ENCODE data around the gene RAP2B.
A peak's percentile ranks its signal among the peaks of the same experiment; 100 is the strongest.
"Not testable (repeated sequence)": the region's sequence is repeated elsewhere in the genome, so short reads cannot be mapped to it uniquely, and the experiment has no call there.

The RAP2B gene

DNA sequence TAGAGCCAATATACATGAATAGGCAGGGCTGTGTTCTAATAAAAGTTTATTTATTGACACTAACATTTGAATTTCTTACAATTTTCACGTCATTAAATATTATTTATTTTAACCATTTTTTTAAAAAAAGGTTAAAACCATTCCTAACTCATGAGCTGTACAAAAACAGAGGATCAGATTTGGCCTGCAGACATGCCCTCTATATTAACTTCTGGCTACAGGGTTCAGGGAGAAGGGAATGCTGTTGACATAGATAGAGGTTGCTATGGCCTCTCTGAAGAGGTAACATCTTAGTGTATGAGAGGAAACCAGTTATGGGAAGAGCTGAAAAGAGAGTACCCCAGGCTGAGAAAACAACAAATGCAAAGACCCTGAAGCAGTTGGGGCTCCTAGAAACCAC lies 19.1 kb upstream of the RAP2B start:
- H3K4me1 ChIP-seq (ENCODE audit: control insufficient read depth, insufficient read depth, low read length, unreplicated experiment) = peaks cover 52% of the 10 kb centered on the region
- H3K36me3 ChIP-seq (ENCODE audit: insufficient read depth, low read length) = no peaks in the 10 kb centered on the region
- H3K27ac ChIP-seq (ENCODE audit: low read depth, low read length) = no peak overlapping the region
- no peaks in the 10 kb centered on the region for H3K79me2 ChIP-seq (ENCODE audit: control insufficient read depth, insufficient read depth, low read length, unreplicated experiment)
- no peak overlapping the region for H3K4me3 ChIP-seq (ENCODE audit: low read depth, low read length)
- no peak overlapping the region for H2AFZ ChIP-seq (ENCODE audit: low read length, unreplicated experiment)
- H3K27me3 ChIP-seq (ENCODE audit: insufficient read depth, low read length) = no peaks in the 10 kb centered on the region

GRCh38 chr3:153144071-153144470 lies 18.0 kb upstream of the RAP2B start:
- peak overlapping the region; percentile 59 for H3K27ac ChIP-seq (ENCODE audit: low read depth, low read length)
- no peaks in the 10 kb centered on the region for H3K36me3 ChIP-seq (ENCODE audit: insufficient read depth, low read length)
- H2AFZ ChIP-seq (ENCODE audit: low read length, unreplicated experiment) = peak overlapping the region; percentile 83
- peaks cover 43% of the 10 kb centered on the region for H3K4me1 ChIP-seq (ENCODE audit: control insufficient read depth, insufficient read depth, low read length, unreplicated experiment)
- no peaks in the 10 kb centered on the region for H3K79me2 ChIP-seq (ENCODE audit: control insufficient read depth, insufficient read depth, low read length, unreplicated experiment)
- no peaks in the 10 kb centered on the region for H3K27me3 ChIP-seq (ENCODE audit: insufficient read depth, low read length)
- peak overlapping the region; percentile 28; the same call in 1 of the 2 replicates for H3K4me3 ChIP-seq (ENCODE audit: low read depth, low read length)

GRCh38 chr3:153144779-153145178 lies 17.2 kb upstream of the RAP2B start:
- Histone ChIP-seq H3K27ac (ENCODE audit: low read depth, low read length) (peak overlapping the region; percentile 59), H3K79me2 (ENCODE audit: control insufficient read depth, insufficient read depth, low read length, unreplicated experiment) (no peaks in the 10 kb centered on the region), H3K27me3 (ENCODE audit: insufficient read depth, low read length) (no peaks in the 10 kb centered on the region), H2AFZ (ENCODE audit: low read length, unreplicated experiment) (peak overlapping the region; percentile 83), H3K4me1 (ENCODE audit: control insufficient read depth, insufficient read depth, low read length, unreplicated experiment) (peaks cover 37% of the 10 kb centered on the region), H3K36me3 (ENCODE audit: insufficient read depth, low read length) (no peaks in the 10 kb centered on the region), H3K4me3 (ENCODE audit: low read depth, low read length) (peak overlapping the region; percentile 28; the same call in 1 of the 2 replicates)

DNA sequence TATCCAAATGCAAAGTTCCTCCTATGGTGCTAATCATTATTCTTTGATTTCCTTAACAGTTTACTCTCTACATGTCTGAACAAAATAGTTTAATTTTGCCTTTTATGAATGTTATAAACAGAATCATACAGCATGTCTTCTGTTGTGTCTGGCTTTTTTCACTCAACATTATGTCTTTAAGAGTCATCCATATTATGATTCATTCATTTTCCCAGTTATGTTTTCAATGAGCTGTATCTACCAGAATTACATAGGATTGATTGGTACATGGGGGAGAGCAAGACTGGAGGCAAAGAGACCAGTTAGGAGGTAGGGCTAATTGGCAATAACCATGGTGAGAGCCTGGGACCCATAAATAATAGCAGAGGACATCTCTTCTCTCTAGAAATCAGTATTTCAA lies 16.6 kb upstream of the RAP2B start:
- Histone ChIP-seq H3K79me2 (ENCODE audit: control insufficient read depth, insufficient read depth, low read length, unreplicated experiment) (no peaks in the 10 kb centered on the region), H3K27ac (ENCODE audit: low read depth, low read length) (peak overlapping the region; percentile 59), H2AFZ (ENCODE audit: low read length, unreplicated experiment) (peak overlapping the region; percentile 63)

DNA sequence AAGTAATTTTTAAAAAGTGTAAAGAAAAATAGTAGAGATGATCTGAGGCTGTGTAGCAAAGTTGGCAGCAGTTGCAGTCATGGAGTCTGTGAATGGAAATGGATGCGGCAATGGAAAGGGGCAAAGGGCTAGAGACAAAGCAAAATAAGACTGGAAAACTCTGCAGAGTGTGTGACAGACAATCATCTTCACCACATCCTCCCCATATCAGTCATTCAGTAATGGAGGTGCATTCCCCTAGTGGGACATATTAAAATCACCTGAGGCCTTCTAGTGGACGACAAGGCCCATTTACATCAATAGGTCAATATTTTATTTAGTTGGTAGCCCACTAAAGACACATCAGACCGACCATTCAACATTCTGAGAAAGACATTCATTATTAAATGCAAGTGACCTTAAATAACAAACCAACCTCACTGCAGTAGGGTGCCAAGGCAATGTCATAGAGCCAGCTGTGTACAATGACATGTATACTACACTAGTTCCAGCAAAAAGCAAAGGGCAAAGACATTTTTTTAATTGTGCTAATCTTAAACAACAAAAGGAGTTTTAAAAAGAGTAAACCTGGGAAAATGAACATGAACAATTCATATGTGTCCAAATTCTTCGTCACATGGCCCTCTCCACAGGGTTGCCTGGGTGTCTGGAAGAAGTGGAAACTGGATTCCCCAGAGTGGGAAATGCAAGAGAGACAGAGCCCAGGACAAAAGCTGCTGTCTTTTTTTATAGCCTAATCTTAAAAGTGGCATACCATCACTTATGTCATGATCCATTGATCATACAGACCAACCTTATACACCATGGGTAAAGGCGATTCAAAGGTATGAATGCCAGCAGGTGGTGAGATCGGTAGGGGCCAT lies 15.6 kb upstream of the RAP2B start:
- Histone ChIP-seq H3K4me3 (ENCODE audit: low read depth, low read length) (no peak overlapping the region), H3K36me3 (ENCODE audit: insufficient read depth, low read length) (no peaks in the 10 kb centered on the region), H3K79me2 (ENCODE audit: control insufficient read depth, insufficient read depth, low read length, unreplicated experiment) (no peaks in the 10 kb centered on the region), H2AFZ (ENCODE audit: low read length, unreplicated experiment) (no peak overlapping the region), H3K27me3 (ENCODE audit: insufficient read depth, low read length) (no peaks in the 10 kb centered on the region), H3K27ac (ENCODE audit: low read depth, low read length) (no peak overlapping the region), H3K4me1 (ENCODE audit: control insufficient read depth, insufficient read depth, low read length, unreplicated experiment) (peaks cover 31% of the 10 kb centered on the region)

More for the DNA sequence above, 16.6 kb upstream of the RAP2B start:
- Histone ChIP-seq H3K4me3 (ENCODE audit: low read depth, low read length) (no peak overlapping the region), H3K4me1 (ENCODE audit: control insufficient read depth, insufficient read depth, low read length, unreplicated experiment) (peaks cover 31% of the 10 kb centered on the region), H3K27me3 (ENCODE audit: insufficient read depth, low read length) (no peaks in the 10 kb centered on the region), H3K36me3 (ENCODE audit: insufficient read depth, low read length) (no peaks in the 10 kb centered on the region)

- Histone ChIP-seq H3K27ac (ENCODE audit: low read depth, low read length) (no peak overlapping the region), H2AFZ (ENCODE audit: low read length, unreplicated experiment) (no peak overlapping the region), H3K27me3 (ENCODE audit: insufficient read depth, low read length) (no peaks in the 10 kb centered on the region), H3K4me1 (ENCODE audit: control insufficient read depth, insufficient read depth, low read length, unreplicated experiment) (no peaks in the 10 kb centered on the region), H3K4me3 (ENCODE audit: low read depth, low read length) (no peak overlapping the region), H3K79me2 (ENCODE audit: control insufficient read depth, insufficient read depth, low read length, unreplicated experiment) (no peaks in the 10 kb centered on the region), H3K36me3 (ENCODE audit: insufficient read depth, low read length) (no peaks in the 10 kb centered on the region)
Observed at GRCh38 chr3:153150991-153151390, 11.0 kb upstream of the RAP2B start.

DNA sequence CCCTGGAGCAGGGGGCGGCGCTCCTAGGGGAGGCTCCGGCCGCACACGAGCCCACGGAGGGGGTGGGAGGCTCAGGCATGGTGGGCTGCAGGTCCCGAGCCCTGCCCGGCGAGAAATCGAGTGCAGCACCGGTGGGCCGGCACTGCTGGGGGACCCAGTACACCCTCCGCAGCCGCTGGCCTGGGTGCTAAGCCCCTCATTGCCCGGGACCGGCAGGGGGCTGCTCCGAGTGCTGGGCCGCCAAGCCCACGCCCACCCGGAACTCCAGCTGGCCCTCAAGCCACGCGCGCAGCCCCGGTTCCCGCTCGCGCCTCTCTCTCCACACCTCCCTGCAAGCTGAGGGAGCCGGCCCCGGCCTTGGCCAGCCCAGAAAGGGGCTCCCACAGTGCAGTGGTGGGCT lies 6.2 kb upstream of the RAP2B start:
- peaks cover 11% of the 10 kb centered on the region for H3K4me1 ChIP-seq (ENCODE audit: control insufficient read depth, insufficient read depth, low read length, unreplicated experiment)
- not testable (repeated sequence) for H3K4me3 ChIP-seq (ENCODE audit: low read depth, low read length); H2AFZ ChIP-seq (ENCODE audit: low read length, unreplicated experiment); H3K36me3 ChIP-seq (ENCODE audit: insufficient read depth, low read length); H3K79me2 ChIP-seq (ENCODE audit: control insufficient read depth, insufficient read depth, low read length, unreplicated experiment); H3K27ac ChIP-seq (ENCODE audit: low read depth, low read length); H3K27me3 ChIP-seq (ENCODE audit: insufficient read depth, low read length)

DNA sequence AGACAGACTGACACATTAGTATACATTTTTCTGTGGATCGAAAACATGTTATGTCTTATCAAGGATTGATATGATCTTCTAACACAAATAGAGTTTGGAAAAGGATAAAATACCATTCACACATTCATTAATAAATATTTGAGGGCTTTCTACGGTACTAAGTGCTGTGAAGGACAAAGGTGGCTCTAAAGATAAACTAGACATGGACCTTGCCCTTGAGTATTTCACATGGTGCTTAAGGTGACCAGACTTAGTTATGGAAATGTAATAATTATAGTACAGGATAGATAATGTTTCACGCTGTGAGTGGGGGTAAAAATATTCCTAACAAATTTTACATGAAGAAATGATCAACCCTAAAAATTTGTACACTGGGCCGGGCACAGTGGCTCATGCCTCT lies 3.8 kb upstream of the RAP2B start:
- H3K36me3 ChIP-seq (ENCODE audit: insufficient read depth, low read length) = no peaks in the 10 kb centered on the region
- no peaks in the 10 kb centered on the region for H3K27me3 ChIP-seq (ENCODE audit: insufficient read depth, low read length)
- H3K27ac ChIP-seq (ENCODE audit: low read depth, low read length) = no peak overlapping the region
- H3K79me2 ChIP-seq (ENCODE audit: control insufficient read depth, insufficient read depth, low read length, unreplicated experiment) = peaks cover 12% of the 10 kb centered on the region
- peaks cover 11% of the 10 kb centered on the region for H3K4me1 ChIP-seq (ENCODE audit: control insufficient read depth, insufficient read depth, low read length, unreplicated experiment)
- H3K4me3 ChIP-seq (ENCODE audit: low read depth, low read length) = no peak overlapping the region
- H2AFZ ChIP-seq (ENCODE audit: low read length, unreplicated experiment) = no peak overlapping the region

DNA sequence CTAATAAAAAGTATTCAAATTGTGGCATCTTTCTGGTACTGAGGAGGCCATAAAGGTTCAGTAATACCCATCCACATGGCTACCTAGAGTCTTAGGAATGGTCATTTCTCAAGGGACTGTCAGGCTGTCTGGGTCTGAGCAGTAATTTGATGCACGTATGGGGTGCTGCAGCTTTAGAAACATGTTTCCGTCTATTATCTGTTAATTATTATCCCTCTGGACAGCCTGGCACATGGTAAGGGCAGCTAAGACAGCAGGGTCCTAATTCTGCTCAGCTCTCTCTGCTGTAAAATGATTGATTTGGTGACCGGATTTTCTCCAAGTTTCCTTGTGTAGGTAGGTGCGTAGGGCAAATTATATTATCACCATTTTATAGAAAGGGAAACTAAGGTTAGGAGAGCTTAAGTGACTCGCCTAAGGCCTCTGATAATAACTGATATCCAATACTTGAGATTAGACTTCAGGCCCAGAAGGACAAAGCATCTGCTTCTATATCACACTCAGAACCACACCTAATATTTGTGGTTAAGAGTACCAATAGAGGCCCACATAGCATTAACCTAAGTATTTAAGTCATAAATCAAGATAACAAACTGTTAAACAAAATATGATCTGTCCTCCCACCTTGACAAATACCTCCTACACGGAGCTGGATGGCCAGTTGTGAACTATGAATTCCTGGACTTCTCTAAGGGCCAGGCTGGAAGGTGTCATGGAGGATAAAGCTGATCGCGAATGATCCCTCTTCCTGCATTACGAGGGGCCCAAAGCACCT lies 2.9 kb upstream of the RAP2B start:
- H3K36me3 ChIP-seq (ENCODE audit: insufficient read depth, low read length) = no peaks in the 10 kb centered on the region
- H3K27ac ChIP-seq (ENCODE audit: low read depth, low read length) = no peak overlapping the region
- peaks cover 21% of the 10 kb centered on the region for H3K79me2 ChIP-seq (ENCODE audit: control insufficient read depth, insufficient read depth, low read length, unreplicated experiment)
- no peak overlapping the region for H3K4me3 ChIP-seq (ENCODE audit: low read depth, low read length)
- peaks cover 11% of the 10 kb centered on the region for H3K4me1 ChIP-seq (ENCODE audit: control insufficient read depth, insufficient read depth, low read length, unreplicated experiment)
- no peak overlapping the region for H2AFZ ChIP-seq (ENCODE audit: low read length, unreplicated experiment)
- no peaks in the 10 kb centered on the region for H3K27me3 ChIP-seq (ENCODE audit: insufficient read depth, low read length)

- Histone ChIP-seq H3K36me3 (ENCODE audit: insufficient read depth, low read length) (peaks cover under 1% of the 10 kb centered on the region; the same call in 1 of the 2 replicates), H3K4me1 (ENCODE audit: control insufficient read depth, insufficient read depth, low read length, unreplicated experiment) (peaks cover 15% of the 10 kb centered on the region), H3K27me3 (ENCODE audit: insufficient read depth, low read length) (no peaks in the 10 kb centered on the region), H3K4me3 (ENCODE audit: low read depth, low read length) (peak overlapping the region; percentile 97), H2AFZ (ENCODE audit: low read length, unreplicated experiment) (peak overlapping the region; percentile 70), H3K79me2 (ENCODE audit: control insufficient read depth, insufficient read depth, low read length, unreplicated experiment) (peaks cover 29% of the 10 kb centered on the region), H3K27ac (ENCODE audit: low read depth, low read length) (peak overlapping the region; percentile 86)
Observed at GRCh38 chr3:153159771-153160397, 2.1 kb upstream of the RAP2B start.
